ENCODE measurements around the gene PIEZO2.

PIEZO2 gene

DNA sequence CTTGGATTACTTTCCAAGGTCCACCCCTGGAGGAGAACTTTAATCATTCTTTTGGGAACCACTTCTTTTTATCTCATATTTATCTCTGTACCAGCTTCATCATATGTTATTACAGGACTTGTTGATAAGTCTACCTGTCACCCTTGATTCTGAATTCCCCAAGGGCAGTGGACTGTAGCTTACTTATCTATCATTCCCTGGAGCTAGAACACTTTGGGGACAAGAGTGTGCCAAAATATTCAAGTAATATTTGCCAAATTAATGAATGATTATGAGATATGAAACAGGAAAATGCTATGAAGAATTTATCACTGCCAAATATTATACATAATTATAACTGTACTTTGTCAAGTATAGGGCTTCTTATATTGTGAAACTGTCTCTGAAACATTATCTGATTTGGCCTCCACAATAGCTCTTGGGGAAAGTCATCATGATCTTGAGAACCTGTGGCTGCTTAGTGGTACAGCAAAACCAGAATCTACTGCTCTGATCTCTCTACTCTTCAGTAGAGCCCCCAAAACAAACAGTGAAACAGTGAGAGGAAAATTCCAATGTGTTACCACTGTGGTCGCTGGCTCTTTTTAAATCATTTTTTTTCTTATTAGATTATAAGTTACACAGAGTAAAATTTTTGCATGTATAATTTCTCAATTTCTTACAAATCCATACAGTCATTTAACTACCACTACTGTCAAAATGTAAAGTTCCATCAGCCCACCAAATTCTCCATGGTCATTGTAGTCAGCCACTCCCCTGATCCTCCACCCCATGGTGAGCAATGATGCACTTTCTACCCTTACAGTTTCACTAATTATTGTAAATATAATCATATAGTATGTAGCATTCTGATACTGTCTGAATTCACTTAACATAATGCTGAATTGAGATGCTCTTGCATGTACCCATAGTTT lies 197.5 kb downstream of the PIEZO2 start:
- TF ChIP-seq, protein P1, sequence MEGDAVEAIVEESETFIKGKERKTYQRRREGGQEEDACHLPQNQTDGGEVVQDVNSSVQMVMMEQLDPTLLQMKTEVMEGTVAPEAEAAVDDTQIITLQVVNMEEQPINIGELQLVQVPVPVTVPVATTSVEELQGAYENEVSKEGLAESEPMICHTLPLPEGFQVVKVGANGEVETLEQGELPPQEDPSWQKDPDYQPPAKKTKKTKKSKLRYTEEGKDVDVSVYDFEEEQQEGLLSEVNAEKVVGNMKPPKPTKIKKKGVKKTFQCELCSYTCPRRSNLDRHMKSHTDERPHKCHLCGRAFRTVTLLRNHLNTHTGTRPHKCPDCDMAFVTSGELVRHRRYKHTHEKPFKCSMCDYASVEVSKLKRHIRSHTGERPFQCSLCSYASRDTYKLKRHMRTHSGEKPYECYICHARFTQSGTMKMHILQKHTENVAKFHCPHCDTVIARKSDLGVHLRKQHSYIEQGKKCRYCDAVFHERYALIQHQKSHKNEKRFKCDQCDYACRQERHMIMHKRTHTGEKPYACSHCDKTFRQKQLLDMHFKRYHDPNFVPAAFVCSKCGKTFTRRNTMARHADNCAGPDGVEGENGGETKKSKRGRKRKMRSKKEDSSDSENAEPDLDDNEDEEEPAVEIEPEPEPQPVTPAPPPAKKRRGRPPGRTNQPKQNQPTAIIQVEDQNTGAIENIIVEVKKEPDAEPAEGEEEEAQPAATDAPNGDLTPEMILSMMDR (IDR thresholded peaks at IDR 0.05; ENCODE audit: low read depth, low read length): no peak
- no peak for DNase-seq (ENCODE audit: extremely low read depth, low read depth)

DNA sequence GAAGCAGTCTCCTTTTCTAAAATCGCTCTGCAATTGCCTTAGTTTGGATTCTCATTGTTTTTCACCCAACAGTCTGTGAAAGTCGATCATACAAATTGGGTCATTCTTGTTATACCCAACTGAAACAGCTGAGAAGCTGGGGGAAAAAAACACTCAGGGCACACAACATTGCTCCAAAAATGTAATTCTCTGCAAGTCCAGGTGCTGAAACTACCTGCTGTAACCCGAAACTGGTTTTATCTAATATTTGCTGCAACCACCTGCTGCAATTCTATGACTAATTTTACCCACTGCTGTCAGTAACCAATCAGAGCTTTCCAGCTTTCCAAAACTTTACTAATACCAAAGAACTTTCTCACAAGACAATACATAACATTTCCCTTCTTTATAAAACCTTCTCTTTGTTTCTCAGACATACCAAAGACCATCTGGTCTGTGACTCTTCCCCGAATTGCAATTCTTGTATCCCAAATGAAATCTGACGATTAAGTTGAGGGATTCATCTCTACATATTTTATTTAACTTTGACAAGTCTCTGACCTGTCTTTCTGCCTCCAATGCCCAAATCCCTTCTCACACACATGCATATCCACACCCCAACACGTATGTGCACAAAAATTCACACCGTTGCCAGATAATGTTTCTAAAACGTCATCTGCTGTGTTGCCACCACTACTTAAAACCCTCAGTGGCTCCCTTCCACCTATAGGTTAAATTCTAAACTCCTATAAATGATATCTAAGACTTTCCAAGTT lies 198.3 kb downstream of the PIEZO2 start:
- DNase-seq (ENCODE audit: extremely low read depth, low read depth): no peak
- TF ChIP-seq, protein P1 (IDR thresholded peaks at IDR 0.05; ENCODE audit: low read depth, low read length): no peak

DNA sequence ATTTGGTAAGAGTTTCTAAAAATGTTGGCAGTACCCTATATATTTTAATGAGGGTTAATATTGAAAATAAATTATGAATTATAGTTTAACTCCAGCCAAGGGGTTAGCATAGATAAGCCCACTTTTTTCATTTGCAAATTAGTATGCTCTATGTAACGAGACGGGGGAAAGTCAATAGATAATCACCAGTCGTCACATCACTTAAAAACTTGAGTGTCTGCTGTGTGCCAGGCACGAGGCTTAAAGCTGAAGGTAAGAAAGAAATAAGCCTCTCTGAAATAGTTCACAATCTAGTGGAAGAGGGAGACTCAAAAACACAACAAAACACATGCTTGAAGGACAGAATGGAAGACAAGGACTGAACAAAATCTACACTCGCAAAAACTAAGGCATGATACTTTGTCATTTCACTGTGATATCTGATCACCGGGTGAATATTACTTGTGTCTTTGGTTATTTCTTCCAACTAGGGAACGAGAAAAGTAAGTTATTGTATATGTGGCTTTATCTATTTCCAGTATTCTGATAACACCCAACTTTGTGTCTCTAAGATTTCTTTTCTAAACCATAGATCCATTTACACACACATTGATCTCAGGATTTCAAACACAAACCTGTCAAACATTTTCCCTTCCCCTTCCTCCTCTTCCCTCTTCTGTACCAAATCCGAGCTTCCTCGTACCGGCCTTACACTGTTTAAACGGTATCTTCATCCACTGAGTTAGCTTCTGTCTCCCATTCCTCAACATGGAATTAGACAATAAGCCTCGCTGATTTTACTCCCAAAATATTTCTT lies 199.1 kb downstream of the PIEZO2 start:
- no peak for DNase-seq (ENCODE audit: extremely low read depth, low read depth)

DNA sequence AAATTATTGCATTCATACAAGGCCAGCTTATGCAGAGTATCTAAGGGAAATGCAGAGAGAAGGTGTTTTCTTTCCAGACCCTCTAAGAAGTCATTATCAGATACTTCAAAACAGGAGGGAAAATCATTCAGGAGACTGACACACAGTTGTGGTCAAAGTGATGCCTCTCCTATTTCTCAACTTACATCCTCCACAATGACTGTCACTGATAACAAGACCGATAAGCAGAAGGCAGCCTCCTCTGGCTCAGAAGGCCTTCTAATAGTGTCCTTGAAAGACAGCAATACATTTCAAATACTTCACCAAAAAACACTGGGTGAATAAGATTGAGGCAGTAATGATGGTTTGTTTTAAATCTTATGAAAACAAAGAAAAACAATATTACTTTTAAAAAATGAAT lies 199.7 kb downstream of the PIEZO2 start:
- TF ChIP-seq, protein P1 (IDR thresholded peaks at IDR 0.05; ENCODE audit: low read depth, low read length): no peak
- DNase-seq (ENCODE audit: extremely low read depth, low read depth): no peak

More for the DNA sequence above, 199.1 kb downstream of the PIEZO2 start:
- TF ChIP-seq, protein P1 (IDR thresholded peaks at IDR 0.05; ENCODE audit: low read depth, low read length): no peak

DNA sequence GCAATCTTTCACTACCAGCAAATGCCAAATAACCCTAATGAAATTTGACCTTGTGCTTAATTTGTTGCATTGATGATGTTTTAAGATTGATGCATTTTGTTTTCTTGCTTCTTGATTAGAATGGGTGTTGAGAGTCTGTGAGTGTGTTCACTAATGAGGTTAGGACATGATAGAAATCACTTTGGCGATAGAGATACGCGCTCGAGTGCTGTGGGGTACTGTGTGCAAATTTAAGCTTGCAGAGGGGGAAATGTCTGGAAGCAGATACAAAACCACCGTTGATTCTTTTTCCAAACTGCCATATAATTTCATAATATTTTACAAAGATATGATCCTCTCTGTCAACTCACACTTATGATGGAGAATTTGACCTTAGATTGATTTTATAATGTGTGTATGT lies 200.9 kb downstream of the PIEZO2 start:
- TF ChIP-seq, protein P1 (IDR thresholded peaks at IDR 0.05; ENCODE audit: low read depth, low read length): no peak
- DNase-seq (ENCODE audit: extremely low read depth, low read depth): no peak

DNA sequence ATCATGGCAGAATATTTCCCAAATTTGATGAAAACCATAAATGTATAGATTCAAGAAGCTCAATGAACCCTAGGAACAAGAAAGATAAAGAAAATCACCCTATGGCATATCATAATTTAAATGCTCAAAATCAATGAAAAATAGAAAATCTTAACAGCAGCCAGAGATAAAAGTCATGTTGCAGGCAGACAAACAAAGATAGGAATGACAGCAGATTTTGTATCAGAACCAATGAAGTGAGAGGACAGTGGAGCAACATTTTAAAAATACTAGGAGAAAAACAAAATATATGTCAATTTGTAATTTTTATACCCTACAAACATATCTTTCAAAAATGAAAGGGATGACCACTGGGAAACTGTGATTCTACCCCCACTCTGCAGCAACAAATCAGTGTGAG lies 203.3 kb downstream of the PIEZO2 start:
- TF ChIP-seq, protein P1 (IDR thresholded peaks at IDR 0.05; ENCODE audit: low read depth, low read length): no peak

More for the DNA sequence above, 203.3 kb downstream of the PIEZO2 start:
- no peak for DNase-seq (ENCODE audit: extremely low read depth, low read depth)

All from AG09319 (cell line).